Measurements from ENCODE around the gene PARP6.

The PARP6 gene

DNA sequence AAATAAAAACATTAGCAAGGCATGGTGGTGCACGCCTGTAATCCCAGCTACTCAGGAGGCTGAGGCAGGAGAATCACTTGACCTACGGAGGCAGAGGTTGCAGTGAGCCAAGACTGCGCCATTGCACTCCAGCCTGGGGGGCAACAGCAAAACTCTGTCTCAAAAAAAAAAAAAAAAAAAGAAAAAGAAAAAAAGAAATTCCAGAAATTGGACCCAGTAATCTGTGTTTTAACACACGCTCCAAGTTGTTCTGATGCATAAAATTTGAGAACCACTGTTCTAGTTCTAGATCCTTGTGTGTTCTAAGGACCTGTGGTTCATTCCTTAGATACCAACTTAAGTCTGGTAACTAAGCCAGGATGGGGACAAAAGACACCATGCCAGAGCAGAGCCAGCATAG is 2.6 kb downstream of the PARP6 start:
- TF ChIP-seq CTCF (IDR thresholded peaks at IDR 0.05; ENCODE audit: control insufficient read depth, extremely low read depth, insufficient read depth), result no peak
- DNase-seq (ENCODE audit: low read depth), result no peak
- no peak overlapping the region for H3K4me3 ChIP-seq (ENCODE audit: low read depth, low read length)

DNA sequence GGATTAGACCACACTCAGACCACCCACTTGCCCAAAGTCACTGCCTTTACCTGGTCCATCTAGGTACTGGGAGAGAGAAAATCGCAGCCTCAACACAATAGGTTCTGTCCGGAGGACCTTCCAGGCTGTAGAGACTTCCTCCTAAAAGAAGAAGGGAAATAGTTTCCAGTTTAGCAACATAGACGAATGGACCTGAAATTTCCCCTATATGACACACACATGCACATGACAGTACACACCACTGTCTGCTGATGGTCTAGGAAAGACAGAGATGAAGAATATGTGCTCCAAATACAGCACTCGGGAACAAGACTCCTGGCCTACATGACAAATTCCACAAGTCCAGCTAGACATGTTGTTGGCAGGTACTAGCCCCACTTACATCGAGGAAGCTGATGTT is 7.3 kb downstream of the PARP6 start:
- TF ChIP-seq CTCF (IDR thresholded peaks at IDR 0.05; ENCODE audit: control insufficient read depth, extremely low read depth, insufficient read depth), result no peak
- H3K4me3 ChIP-seq (ENCODE audit: low read depth, low read length), result no peak overlapping the region
- no peak for DNase-seq (ENCODE audit: low read depth)

DNA sequence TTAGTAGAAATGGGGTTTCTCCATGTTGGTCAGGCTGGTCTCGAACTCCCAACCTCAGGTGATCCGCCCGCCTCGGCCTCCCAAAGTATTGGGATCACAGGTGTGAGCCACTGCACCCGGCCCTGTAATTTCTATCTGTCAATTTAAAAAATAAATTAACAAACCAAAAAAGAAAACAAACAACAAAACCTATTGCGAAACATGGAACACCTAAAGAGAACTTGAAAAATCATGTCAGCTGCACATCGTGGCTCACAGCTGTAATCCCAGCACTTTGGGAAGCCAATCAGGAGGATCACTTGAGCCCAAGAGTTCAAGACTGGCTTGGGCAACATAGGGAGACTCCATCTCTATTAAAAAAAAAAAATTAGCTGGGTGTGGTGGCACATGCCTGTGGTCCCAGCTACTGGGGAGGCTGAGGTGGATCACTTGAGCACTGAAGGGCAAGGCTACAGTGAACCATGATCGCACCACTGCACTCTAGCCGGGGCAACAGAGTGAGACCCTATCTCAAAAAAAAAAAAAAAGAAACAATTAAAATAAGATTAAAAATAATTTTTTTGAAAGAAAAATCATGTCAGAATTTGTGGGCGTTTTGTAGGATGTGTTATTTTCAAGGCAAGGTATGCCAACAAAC is 19.6 kb downstream of the PARP6 start:
- DNase-seq (ENCODE audit: low read depth), result no peak
- no peak overlapping the region for H3K4me3 ChIP-seq (ENCODE audit: low read depth, low read length)
- no peak for TF ChIP-seq CTCF (IDR thresholded peaks at IDR 0.05; ENCODE audit: control insufficient read depth, extremely low read depth, insufficient read depth)

- no peak for DNase-seq (ENCODE audit: low read depth)
- TF ChIP-seq CTCF (IDR thresholded peaks at IDR 0.05; ENCODE audit: control insufficient read depth, extremely low read depth, insufficient read depth), result no peak
- no peak overlapping the region for H3K4me3 ChIP-seq (ENCODE audit: low read depth, low read length)
These were observed 23.1 kb downstream of the PARP6 start for GRCh38 chr15:72249142-72249810.

DNA sequence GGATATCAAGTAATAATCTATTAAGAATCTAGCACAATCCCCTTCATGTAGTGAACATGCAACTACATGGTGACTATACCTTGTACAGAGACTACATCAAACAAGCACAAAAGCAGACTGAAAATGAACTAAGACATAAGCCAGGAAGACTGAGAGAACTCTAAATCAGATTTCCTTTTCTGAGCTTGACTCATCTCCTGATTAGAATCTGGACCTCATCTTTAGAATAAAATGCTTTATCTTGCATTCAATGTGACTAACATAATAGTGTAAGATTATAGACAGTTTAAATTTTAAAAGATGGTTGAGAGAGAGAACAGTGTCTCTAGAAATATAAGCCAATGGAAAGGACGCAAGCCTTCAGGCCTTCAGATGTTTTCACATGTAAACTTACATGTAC is 23.8 kb downstream of the PARP6 start:
- no peak for DNase-seq (ENCODE audit: low read depth)
- no peak for TF ChIP-seq CTCF (IDR thresholded peaks at IDR 0.05; ENCODE audit: control insufficient read depth, extremely low read depth, insufficient read depth)
- no peak overlapping the region for H3K4me3 ChIP-seq (ENCODE audit: low read depth, low read length)

DNA sequence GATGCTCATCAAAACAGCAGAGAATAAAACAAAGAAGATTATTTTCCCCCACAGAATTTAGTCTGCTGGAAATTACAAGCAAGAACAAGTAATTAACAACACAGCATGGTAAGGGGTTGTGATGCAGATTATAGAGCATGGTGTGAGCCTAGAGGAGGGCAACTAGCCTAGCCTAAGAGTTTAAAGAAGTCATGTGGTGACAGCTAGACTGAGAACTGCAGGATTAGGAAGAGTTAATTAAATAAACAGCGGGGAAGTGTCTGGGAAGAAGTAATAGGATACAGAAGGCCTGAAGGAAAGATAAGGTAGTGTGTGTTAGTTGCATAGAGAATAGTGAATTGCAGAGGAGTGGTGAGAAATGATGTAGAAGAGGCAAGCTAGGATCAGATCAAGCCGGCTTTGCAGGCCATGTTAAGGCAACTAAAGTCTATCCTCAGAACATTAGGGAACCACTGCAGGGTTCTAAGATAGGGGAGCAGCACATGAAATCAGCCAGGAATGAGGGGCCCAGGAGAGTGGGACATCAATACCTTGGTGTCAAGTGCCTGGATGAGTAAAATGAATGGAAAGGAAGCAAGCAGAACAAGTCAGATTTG is 29.5 kb downstream of the PARP6 start:
- H3K4me3 ChIP-seq (ENCODE audit: low read depth, low read length), result no peak overlapping the region
- TF ChIP-seq CTCF (IDR thresholded peaks at IDR 0.05; ENCODE audit: control insufficient read depth, extremely low read depth, insufficient read depth), result no peak
- DNase-seq (ENCODE audit: low read depth), result no peak

Data from LNCaP clone FGC (cell line).